ENCODE results near the gene TDRD7.

- TF ChIP-seq GABPA (IDR thresholded peaks at IDR 0.05; ENCODE audit: low read depth) = no peak
- TF ChIP-seq, protein P1, sequence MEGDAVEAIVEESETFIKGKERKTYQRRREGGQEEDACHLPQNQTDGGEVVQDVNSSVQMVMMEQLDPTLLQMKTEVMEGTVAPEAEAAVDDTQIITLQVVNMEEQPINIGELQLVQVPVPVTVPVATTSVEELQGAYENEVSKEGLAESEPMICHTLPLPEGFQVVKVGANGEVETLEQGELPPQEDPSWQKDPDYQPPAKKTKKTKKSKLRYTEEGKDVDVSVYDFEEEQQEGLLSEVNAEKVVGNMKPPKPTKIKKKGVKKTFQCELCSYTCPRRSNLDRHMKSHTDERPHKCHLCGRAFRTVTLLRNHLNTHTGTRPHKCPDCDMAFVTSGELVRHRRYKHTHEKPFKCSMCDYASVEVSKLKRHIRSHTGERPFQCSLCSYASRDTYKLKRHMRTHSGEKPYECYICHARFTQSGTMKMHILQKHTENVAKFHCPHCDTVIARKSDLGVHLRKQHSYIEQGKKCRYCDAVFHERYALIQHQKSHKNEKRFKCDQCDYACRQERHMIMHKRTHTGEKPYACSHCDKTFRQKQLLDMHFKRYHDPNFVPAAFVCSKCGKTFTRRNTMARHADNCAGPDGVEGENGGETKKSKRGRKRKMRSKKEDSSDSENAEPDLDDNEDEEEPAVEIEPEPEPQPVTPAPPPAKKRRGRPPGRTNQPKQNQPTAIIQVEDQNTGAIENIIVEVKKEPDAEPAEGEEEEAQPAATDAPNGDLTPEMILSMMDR (IDR thresholded peaks at IDR 0.05; ENCODE audit: insufficient read depth, low read length) = no peak
- no peak for TF ChIP-seq POLR2AphosphoS5 (IDR thresholded peaks at IDR 0.05; ENCODE audit: low read depth)
- TF ChIP-seq, protein P2, sequence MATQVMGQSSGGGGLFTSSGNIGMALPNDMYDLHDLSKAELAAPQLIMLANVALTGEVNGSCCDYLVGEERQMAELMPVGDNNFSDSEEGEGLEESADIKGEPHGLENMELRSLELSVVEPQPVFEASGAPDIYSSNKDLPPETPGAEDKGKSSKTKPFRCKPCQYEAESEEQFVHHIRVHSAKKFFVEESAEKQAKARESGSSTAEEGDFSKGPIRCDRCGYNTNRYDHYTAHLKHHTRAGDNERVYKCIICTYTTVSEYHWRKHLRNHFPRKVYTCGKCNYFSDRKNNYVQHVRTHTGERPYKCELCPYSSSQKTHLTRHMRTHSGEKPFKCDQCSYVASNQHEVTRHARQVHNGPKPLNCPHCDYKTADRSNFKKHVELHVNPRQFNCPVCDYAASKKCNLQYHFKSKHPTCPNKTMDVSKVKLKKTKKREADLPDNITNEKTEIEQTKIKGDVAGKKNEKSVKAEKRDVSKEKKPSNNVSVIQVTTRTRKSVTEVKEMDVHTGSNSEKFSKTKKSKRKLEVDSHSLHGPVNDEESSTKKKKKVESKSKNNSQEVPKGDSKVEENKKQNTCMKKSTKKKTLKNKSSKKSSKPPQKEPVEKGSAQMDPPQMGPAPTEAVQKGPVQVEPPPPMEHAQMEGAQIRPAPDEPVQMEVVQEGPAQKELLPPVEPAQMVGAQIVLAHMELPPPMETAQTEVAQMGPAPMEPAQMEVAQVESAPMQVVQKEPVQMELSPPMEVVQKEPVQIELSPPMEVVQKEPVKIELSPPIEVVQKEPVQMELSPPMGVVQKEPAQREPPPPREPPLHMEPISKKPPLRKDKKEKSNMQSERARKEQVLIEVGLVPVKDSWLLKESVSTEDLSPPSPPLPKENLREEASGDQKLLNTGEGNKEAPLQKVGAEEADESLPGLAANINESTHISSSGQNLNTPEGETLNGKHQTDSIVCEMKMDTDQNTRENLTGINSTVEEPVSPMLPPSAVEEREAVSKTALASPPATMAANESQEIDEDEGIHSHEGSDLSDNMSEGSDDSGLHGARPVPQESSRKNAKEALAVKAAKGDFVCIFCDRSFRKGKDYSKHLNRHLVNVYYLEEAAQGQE (IDR thresholded peaks at IDR 0.05; ENCODE audit: insufficient replicate concordance, low read depth) = no peak
- TF ChIP-seq SPI1 (IDR thresholded peaks at IDR 0.05; ENCODE audit: borderline replicate concordance, low read depth) = no peak
Observed at GRCh38 chr9:97373331-97373730, 38.6 kb upstream of the TDRD7 start.

Data from HL-60 (cell line).